Mucosa of rectum (tissue), 2 donors: Measurements from ENCODE around the gene TAOK1.

Source experiments
- H3K27ac ChIP-seq, 2 donors: one replicate each; pipeline ENCODE4 v1.7.0; 2013; ENCODE audit warnings: inconsistent platforms in 2 of 2, low read depth in 2 of 2, low read length in 2 of 2
- H3K27me3 ChIP-seq, 2 donors: one replicate each; pipeline ENCODE4 v1.7.0; 2013; ENCODE audit warnings: low read length in 2 of 2; ENCODE audit not compliant: control insufficient read depth in 2 of 2, insufficient read depth in 2 of 2
- H3K36me3 ChIP-seq, 2 donors: one replicate each; pipeline ENCODE4 v1.7.0; 2013; ENCODE audit warnings: low read length in 2 of 2; ENCODE audit not compliant: control insufficient read depth in 2 of 2, insufficient read depth in 2 of 2
- H3K4me1 ChIP-seq, 2 donors: one replicate each; pipeline ENCODE4 v1.7.0; 2013; ENCODE audit warnings: low read length in 2 of 2, mild to moderate bottlenecking in 1 of 2; ENCODE audit not compliant: control insufficient read depth in 2 of 2, insufficient read depth in 2 of 2
- H3K4me3 ChIP-seq, 2 donors: one replicate each; pipeline ENCODE4 v1.7.0; 2013; ENCODE audit warnings: low read length in 2 of 2
- H3K9ac ChIP-seq, 2 donors: one replicate each; pipeline ENCODE4 v1.7.0; 2013; ENCODE audit warnings: low read length in 2 of 2, low read depth in 1 of 2, mild to moderate bottlenecking in 1 of 2
- H3K9me3 ChIP-seq, 2 donors: one replicate each; pipeline ENCODE4 v1.7.0; 2013; ENCODE audit warnings: low read length in 2 of 2; ENCODE audit not compliant: control insufficient read depth in 2 of 2
- donor health status: healthy.
- donor health status: Normal muscosa, but diverticular disease.

TAOK1 gene

DNA sequence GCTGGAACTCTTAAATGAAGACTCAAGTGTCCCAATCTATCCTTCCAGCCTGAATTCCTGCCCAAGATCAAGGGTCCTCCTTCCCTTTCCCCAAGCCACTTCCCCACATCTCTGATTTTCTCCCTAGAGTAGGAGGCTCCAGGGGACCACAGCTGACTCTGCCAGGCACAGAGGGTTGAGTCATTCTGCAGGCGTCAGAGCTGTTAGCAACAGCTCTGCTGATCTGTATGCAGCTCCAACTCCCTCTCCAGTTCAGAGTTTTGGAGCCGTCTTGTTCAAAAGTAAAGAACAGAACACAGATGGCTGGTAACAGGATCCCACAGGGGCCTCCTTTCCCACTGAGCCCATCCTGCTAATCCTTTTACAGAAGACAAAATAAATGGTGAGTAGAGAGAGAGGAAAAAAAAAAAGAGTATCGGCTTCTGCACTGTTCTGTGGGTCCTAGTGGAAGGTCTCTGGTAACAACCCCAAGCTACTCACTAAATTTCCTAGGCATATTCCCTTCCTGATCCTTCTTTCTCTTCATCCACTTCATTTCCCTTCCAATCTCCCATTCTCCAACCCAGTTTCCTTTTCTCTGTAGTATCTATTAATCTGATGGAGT is 13.4 kb upstream of the TAOK1 start:
- Histone ChIP-seq H3K27me3 (no peaks in the 10 kb centered on the region), H3K36me3 (no peaks in the 10 kb centered on the region), H3K27ac (no peak overlapping the region), H3K9ac (no peak overlapping the region), H3K9me3 (no peaks in the 10 kb centered on the region), H3K4me1 (peaks cover 7 to 8% of the 10 kb centered on the region in 2 donors), H3K4me3 (no peak overlapping the region)

- no peaks in the 10 kb centered on the region for H3K27me3 ChIP-seq
- H3K9me3 ChIP-seq, result no peaks in the 10 kb centered on the region
- peaks cover 7 to 8% of the 10 kb centered on the region in 2 donors for H3K4me1 ChIP-seq
- H3K36me3 ChIP-seq, result no peaks in the 10 kb centered on the region
- no peak overlapping the region for H3K4me3 ChIP-seq
- H3K27ac ChIP-seq, result no peak overlapping the region
- no peak overlapping the region for H3K9ac ChIP-seq
These were observed 11.7 kb upstream of the TAOK1 start for GRCh38 chr17:29378500-29378899.

DNA sequence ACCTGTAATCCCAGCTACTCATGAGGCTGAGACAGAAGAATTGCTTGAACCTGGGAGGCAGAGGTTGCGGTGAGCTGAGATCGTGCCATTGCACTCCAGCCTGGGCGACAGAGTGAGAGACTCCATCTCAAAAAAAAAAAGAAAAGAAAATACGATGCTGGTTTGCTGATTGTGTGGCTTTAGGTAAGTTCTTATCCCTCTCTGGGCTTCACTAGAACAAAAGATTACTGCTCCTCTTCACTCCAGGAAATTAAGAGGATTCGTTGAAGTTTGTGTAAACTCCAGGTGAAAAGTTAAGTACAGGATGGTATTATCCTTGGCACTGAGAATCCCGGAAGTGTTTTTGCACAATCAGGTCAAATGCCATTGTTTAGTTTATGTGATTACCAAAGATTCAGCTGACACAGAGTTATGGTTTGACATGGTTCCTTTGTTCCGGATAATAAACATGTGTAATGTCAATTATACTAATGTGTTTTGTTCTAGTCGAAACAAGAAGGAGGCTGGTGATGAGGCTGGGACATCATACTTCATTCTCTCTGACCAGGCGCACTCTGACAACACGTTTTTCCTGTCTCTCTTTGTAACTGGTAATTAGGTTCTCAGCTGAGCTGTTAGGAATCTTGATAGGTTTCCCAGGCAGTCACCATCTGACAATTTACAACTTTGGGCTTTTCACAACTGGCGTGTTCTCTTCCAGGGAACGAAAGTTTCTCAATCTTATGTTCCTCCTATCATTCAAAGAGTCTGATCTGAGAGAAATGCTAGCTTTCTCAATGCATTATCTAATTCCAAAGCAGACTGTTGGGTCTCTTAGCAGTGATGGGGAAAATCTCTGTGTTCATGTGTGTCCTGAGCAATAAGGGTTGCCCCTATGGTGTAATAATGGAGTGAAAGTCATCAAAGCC is 10.8 kb upstream of the TAOK1 start:
- Histone ChIP-seq H3K27ac (peak overlapping the region; percentile 66 to 81), H3K4me3 (peak overlapping the region; percentile 44 to 57), H3K27me3 (no peaks in the 10 kb centered on the region), H3K36me3 (no peaks in the 10 kb centered on the region), H3K4me1 (peaks cover 7 to 8% of the 10 kb centered on the region in 2 donors), H3K9me3 (no peaks in the 10 kb centered on the region), H3K9ac (peak overlapping the region; percentile 45 to 47)

- no peaks in the 10 kb centered on the region for H3K27me3 ChIP-seq
- no peak overlapping the region for H3K9ac ChIP-seq
- no peak overlapping the region for H3K4me3 ChIP-seq
- peaks cover 5 to 9% of the 10 kb centered on the region in 2 donors for H3K4me1 ChIP-seq
- peak overlapping the region in 1 of 2 donors; percentile 28 for H3K27ac ChIP-seq
- no peaks in the 10 kb centered on the region for H3K36me3 ChIP-seq
- H3K9me3 ChIP-seq, result no peaks in the 10 kb centered on the region
These were observed 6.5 kb upstream of the TAOK1 start for GRCh38 chr17:29383686-29384085.

DNA sequence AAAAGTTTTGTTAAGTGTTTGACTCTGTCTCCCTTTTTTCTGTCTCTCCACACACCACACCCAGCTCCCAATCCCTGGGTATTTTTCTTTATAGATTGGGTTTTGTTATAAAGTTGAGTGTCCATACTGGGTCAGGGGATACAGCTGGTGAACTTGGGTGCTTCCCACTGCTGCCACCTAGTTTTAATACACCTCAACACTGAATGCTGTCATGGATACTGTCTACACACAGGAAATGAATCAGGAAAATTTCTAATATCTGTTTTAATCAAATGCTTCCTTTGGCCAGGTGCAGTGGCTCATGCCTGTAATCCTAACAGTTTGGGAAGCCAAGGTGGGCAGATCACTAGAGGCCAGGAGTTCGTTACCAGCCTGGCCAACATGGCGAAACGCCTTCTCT is 5.3 kb upstream of the TAOK1 start:
- peaks cover 0 to 6% of the 10 kb centered on the region in 2 donors for H3K4me1 ChIP-seq
- H3K36me3 ChIP-seq, result no peaks in the 10 kb centered on the region
- H3K27ac ChIP-seq, result no peak overlapping the region
- H3K4me3 ChIP-seq, result no peak overlapping the region
- no peak overlapping the region for H3K9ac ChIP-seq
- no peaks in the 10 kb centered on the region for H3K27me3 ChIP-seq
- H3K9me3 ChIP-seq, result no peaks in the 10 kb centered on the region

DNA sequence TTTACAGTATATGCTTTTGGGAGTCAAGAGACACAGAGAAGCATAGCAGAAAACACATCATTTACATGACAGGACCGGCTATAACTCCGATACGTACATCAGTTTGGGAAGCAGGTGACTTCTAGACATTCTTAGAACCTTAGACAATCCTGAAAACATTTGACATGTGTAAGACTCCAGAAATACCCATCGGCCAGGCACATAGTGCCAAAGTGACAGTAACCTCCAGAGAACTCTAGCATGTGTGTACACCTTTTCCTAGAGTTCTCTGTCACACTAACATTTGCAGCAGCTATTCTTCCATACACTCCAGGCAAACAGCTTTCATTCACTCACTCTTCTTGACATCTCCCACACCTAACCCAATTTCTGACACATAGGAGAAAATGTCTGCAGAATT is 3.4 kb upstream of the TAOK1 start:
- no peaks in the 10 kb centered on the region for H3K9me3 ChIP-seq
- H3K27ac ChIP-seq, result no peak overlapping the region
- peaks cover 0 to 6% of the 10 kb centered on the region in 2 donors for H3K4me1 ChIP-seq
- H3K27me3 ChIP-seq, result no peaks in the 10 kb centered on the region
- H3K9ac ChIP-seq, result no peak overlapping the region
- H3K36me3 ChIP-seq, result no peaks in the 10 kb centered on the region
- H3K4me3 ChIP-seq, result no peak overlapping the region

DNA sequence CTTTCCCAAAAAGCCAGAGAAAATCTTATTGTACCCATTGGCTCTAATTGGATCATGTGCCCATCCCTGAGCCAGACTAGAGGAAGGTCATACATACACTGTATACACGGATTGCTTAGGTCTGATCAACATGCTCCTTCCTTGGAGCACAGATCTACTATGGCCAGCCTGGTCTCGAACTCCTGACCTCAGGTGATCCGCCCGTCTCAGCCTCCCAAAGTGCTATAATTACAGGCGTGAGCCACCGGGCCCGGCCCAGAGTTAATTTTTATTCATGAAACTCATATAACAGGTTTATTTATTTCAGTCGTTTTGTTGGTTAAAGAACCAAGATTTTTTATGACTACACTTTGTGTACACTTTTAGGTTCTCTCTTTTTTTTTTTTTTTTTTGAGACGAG is 1.2 kb upstream of the TAOK1 start:
- no peak overlapping the region for H3K4me3 ChIP-seq
- peaks cover 7 to 13% of the 10 kb centered on the region in 2 donors for H3K4me1 ChIP-seq
- H3K9ac ChIP-seq, result no peak overlapping the region
- no peaks in the 10 kb centered on the region for H3K36me3 ChIP-seq
- H3K9me3 ChIP-seq, result no peaks in the 10 kb centered on the region
- H3K27ac ChIP-seq, result peak overlapping the region; percentile 30 to 48
- H3K27me3 ChIP-seq, result no peaks in the 10 kb centered on the region

DNA sequence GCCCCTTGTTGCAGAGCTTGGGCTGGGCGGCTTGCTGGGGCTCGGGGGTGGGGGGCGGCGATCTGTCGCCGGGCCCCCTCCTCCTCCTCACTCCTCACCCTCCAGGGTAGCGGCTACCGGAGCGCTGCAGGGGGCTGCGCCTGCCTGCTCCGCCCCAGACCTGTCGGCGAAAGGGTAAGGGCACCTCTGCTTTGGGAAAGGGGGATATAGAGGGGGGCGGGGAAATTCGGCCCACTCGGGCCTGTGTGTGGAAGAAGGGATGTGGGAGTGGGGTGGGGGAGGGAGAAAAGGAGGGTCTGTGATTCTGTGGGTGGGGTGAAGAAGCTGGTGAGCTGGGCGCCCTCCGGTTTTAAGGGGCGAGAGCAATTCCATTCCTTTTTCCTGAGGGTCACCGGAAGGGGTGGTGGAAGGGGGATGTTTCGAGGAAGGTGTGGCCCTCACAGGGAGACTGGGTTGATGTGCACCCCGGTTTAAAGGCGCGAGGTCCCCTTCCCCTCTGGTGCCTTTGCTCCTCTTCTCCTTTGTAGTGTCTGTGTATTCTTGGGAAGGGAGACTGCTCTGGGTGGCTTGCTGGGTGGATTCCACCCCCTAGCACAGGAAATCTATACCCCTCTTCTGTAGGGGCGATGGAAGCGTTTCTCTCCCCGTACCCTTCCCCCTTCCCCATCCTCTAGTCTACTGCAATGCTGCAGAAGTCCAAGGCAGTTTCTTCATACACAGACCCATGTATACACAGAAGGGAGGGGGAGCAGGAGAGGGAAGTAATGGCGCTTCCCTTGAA is 878 bp downstream of the TAOK1 start:
- H3K27ac ChIP-seq, result peak overlapping the region; percentile 94
- no peaks in the 10 kb centered on the region for H3K36me3 ChIP-seq
- no peaks in the 10 kb centered on the region for H3K27me3 ChIP-seq
- H3K4me1 ChIP-seq, result peaks cover 7 to 13% of the 10 kb centered on the region in 2 donors
- H3K9me3 ChIP-seq, result no peaks in the 10 kb centered on the region
- peak overlapping the region; percentile 93 to 94 for H3K4me3 ChIP-seq
- peak overlapping the region; percentile 78 to 90 for H3K9ac ChIP-seq

GRCh38 chr17:29393436-29393835 is 3.3 kb downstream of the TAOK1 start:
- no peaks in the 10 kb centered on the region for H3K27me3 ChIP-seq
- H3K36me3 ChIP-seq, result no peaks in the 10 kb centered on the region
- no peaks in the 10 kb centered on the region for H3K9me3 ChIP-seq
- H3K9ac ChIP-seq, result no peak overlapping the region
- H3K4me3 ChIP-seq, result no peak overlapping the region
- H3K27ac ChIP-seq, result no peak overlapping the region
- peaks cover 7 to 13% of the 10 kb centered on the region in 2 donors for H3K4me1 ChIP-seq

DNA sequence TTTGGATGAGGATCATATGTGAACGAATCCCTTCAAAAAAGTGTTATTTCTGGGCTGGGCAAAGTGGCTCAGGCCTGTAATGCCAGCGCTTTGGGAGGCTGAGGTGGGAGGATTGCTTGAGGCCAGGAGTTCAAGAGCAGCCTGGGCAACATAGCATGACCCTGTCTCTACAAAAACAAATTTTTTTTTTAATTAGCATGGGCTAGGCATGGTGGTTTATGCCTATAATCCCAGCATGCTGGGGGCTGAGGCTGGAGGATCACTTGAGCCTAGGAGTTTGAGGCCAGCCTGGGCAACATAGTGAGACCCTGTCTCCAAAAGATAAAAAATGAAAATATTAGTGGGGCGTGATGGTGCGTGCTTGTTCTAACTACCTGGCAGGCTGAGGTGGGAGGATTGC is 4.6 kb downstream of the TAOK1 start:
- Histone ChIP-seq H3K9ac (no peak overlapping the region), H3K27me3 (no peaks in the 10 kb centered on the region), H3K27ac (no peak overlapping the region), H3K4me1 (peaks cover 7 to 8% of the 10 kb centered on the region in 2 donors), H3K9me3 (no peaks in the 10 kb centered on the region), H3K4me3 (no peak overlapping the region), H3K36me3 (peaks cover 0 to 4% of the 10 kb centered on the region in 2 donors)
